GM12875 (cell line): Measurements from ENCODE around the gene C3orf18.

Experiments
- H3K4me3 ChIP-seq: one replicate; pipeline ENCODE4 v1.5.1; 2011; ENCODE audit warnings: low read depth, low read length, control low read depth
- CTCF ChIP-seq: IDR thresholded peaks from 2 replicates; pipeline ENCODE4 v1.5.1; 2011; ENCODE audit warnings: low read depth, mild to moderate bottlenecking, control low read depth, inconsistent platforms, low read length, moderate library complexity, borderline replicate concordance; ENCODE audit not compliant: insufficient read depth

Gene C3orf18

GRCh38 chr3:50585919-50586762, 18.6 kb upstream of the C3orf18 start:
- H3K4me3 ChIP-seq: no peak overlapping the region
- TF ChIP-seq CTCF: no peak

- H3K4me3 ChIP-seq: no peak overlapping the region
- no peak for TF ChIP-seq CTCF
Measured at GRCh38 chr3:50584391-50584790, 16.8 kb upstream of the C3orf18 start.

GRCh38 chr3:50583897-50584296, 16.4 kb upstream of the C3orf18 start:
- TF ChIP-seq CTCF: no peak

GRCh38 chr3:50582083-50582482, 14.5 kb upstream of the C3orf18 start:
- no peak overlapping the region for H3K4me3 ChIP-seq
- TF ChIP-seq CTCF: no peak

More at GRCh38 chr3:50583897-50584296, 16.4 kb upstream of the C3orf18 start:
- H3K4me3 ChIP-seq: no peak overlapping the region

GRCh38 chr3:50581459-50581842, 13.9 kb upstream of the C3orf18 start:
- no peak for TF ChIP-seq CTCF
- no peak overlapping the region for H3K4me3 ChIP-seq

GRCh38 chr3:50580683-50581458, 13.3 kb upstream of the C3orf18 start:
- no peak for TF ChIP-seq CTCF

GRCh38 chr3:50577348-50577747, 9.8 kb upstream of the C3orf18 start:
- TF ChIP-seq CTCF: no peak

More at GRCh38 chr3:50580683-50581458, 13.3 kb upstream of the C3orf18 start:
- no peak overlapping the region for H3K4me3 ChIP-seq

More at GRCh38 chr3:50577348-50577747, 9.8 kb upstream of the C3orf18 start:
- H3K4me3 ChIP-seq: no peak overlapping the region
